NCI-H748 (cell line): Measurements from ENCODE around the gene B4GALT2.

ENCODE experiments used
- DNase-seq: peaks from one replicate; lab custom pipeline; 2025; ENCODE audit not compliant: unreplicated experiment; lab: John Stamatoyannopoulos, UW

Gene B4GALT2

GRCh38 chr1:44000122-44000665 is 21.2 kb downstream of the B4GALT2 start:
- no peak for DNase-seq

- no peak for DNase-seq
These were observed 23.2 kb downstream of the B4GALT2 start for GRCh38 chr1:44002165-44002564.

GRCh38 chr1:44002606-44003157 is 23.7 kb downstream of the B4GALT2 start:
- no peak for DNase-seq

- DNase-seq: no peak
These were observed 29.2 kb downstream of the B4GALT2 start for GRCh38 chr1:44008259-44008658.

GRCh38 chr1:44010935-44011471 is 32.0 kb downstream of the B4GALT2 start:
- no peak for DNase-seq

GRCh38 chr1:44012404-44012803 is 33.4 kb downstream of the B4GALT2 start:
- no peak for DNase-seq

- DNase-seq: no peak
These were observed 34.1 kb downstream of the B4GALT2 start for GRCh38 chr1:44012941-44013609.

- DNase-seq: no peak
These were observed 34.9 kb downstream of the B4GALT2 start for GRCh38 chr1:44013949-44014348.

- DNase-seq: no peak
These were observed 35.5 kb downstream of the B4GALT2 start for GRCh38 chr1:44014365-44015104.

GRCh38 chr1:44015206-44015605 is 36.2 kb downstream of the B4GALT2 start:
- DNase-seq: no peak

GRCh38 chr1:44016041-44016889 is 37.3 kb downstream of the B4GALT2 start:
- DNase-seq: no peak

- no peak for DNase-seq
These were observed 37.9 kb downstream of the B4GALT2 start for GRCh38 chr1:44016890-44017400.

- DNase-seq: no peak
These were observed 40.5 kb downstream of the B4GALT2 start for GRCh38 chr1:44019466-44019948.

GRCh38 chr1:44020464-44020863 is 41.5 kb downstream of the B4GALT2 start:
- no peak for DNase-seq

GRCh38 chr1:44021156-44021555 is 42.1 kb downstream of the B4GALT2 start:
- DNase-seq: no peak

GRCh38 chr1:44021581-44022321 is 42.7 kb downstream of the B4GALT2 start:
- DNase-seq: no peak

- no peak for DNase-seq
These were observed 45.3 kb downstream of the B4GALT2 start for GRCh38 chr1:44024031-44024902.

- DNase-seq: no peak
These were observed 46.0 kb downstream of the B4GALT2 start for GRCh38 chr1:44024903-44025525.
